ENCODE data around the gene LMBR1L. TPM values are rescaled to one million over a fixed set of nuclear protein-coding genes. Genes with fewer than 3 reads are reported as not detected.

Gene LMBR1L
- total RNA-seq, 1 experiment from 2014 or later = 27.8 TPM

DNA sequence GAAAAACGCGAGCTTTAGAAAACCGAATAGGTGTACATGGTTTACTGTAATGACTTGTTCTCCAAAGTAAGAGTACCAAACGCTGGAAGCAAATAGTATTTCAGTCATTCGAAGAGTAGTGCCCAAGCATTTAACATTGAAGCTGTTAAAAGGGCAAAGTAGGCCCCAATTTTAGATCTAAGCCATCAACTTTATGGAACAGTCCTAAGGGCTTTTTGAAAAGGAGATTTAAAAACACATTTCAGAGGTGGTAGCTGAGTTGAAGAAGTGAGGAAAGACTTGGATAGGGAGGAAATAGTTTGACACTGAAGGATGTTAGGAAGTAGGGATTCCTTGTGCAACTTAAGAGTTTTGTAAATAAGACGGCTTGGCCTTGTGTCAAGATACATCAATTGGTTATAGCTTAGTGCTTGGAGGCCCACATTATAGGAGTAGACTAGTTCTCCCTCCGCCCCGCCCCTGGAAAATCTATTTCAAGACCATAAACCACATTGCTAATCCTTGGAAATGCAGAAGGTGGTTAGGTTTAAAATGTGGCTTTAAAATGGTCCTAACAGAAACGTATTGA, 21.3 kb upstream of the LMBR1L start:
- peak overlapping the region; percentile 96 for H3K27ac Mint-ChIP-seq (ENCODE audit: low read depth, unreplicated experiment)
- ChIA-PET CTCF (interaction anchor here (1.0 to 3.1 kb wide), 6 partner anchors 12 to 100 kb away, joined by 3 to 23 read pairs (median 10); partner anchors contain the start of gene TUBA1A), POLR2A (interaction anchor here (0.5 to 4.9 kb wide), 41 partner anchors 10 to 1035 kb away, joined by 3 to 182 read pairs (median 7); partner anchors contain the start of genes ARF3, CERS5, COX14 and DDX23)
- intact Hi-C loops (cut with micrococcal nuclease) = loop anchor here (2.0 kb wide), 2 partner anchors 57 to 67 kb away; partner anchors contain the start of gene TUBA1A
- no peaks in the 10 kb centered on the region for H3K27me3 Mint-ChIP-seq (ENCODE audit: insufficient read depth, unreplicated experiment)
- DNase-seq (ENCODE audit: unreplicated experiment) = peak; percentile 71
- peak overlapping the region; percentile 94 for H3K4me3 Mint-ChIP-seq (ENCODE audit: unreplicated experiment)
- H3K4me1 Mint-ChIP-seq (ENCODE audit: insufficient read depth, unreplicated experiment) = no peaks in the 10 kb centered on the region
- peaks cover 41% of the 10 kb centered on the region for H3K36me3 Mint-ChIP-seq (ENCODE audit: insufficient read depth, unreplicated experiment)
- TSS peak; percentile 64 for BruUV-seq (replicated peaks)
- no peak for TF ChIP-seq CTCF (IDR thresholded peaks at IDR 0.05; ENCODE audit: unreplicated experiment)
- no peaks in the 10 kb centered on the region for H3K9me3 Mint-ChIP-seq (ENCODE audit: unreplicated experiment)

- TF ChIP-seq CTCF (IDR thresholded peaks at IDR 0.05; ENCODE audit: unreplicated experiment) = no peak
- H3K36me3 Mint-ChIP-seq (ENCODE audit: insufficient read depth, unreplicated experiment) = peaks cover 47% of the 10 kb centered on the region
- intact Hi-C loops (cut with micrococcal nuclease) = loop anchor here (2.0 kb wide), 2 partner anchors 58 to 66 kb away; partner anchors contain the start of gene TUBA1A
- H3K27ac Mint-ChIP-seq (ENCODE audit: low read depth, unreplicated experiment) = peak within 1 kb of the TSS; percentile 96
- H3K4me1 Mint-ChIP-seq (ENCODE audit: insufficient read depth, unreplicated experiment) = no peaks in the 10 kb centered on the region
- BruUV-seq (replicated peaks) = no TSS peak
- no peaks in the 10 kb centered on the region for H3K9me3 Mint-ChIP-seq (ENCODE audit: unreplicated experiment)
- no peaks in the 10 kb centered on the region for H3K27me3 Mint-ChIP-seq (ENCODE audit: insufficient read depth, unreplicated experiment)
- peak; percentile 81 for DNase-seq (ENCODE audit: unreplicated experiment)
- peak within 1 kb of the TSS; percentile 94 for H3K4me3 Mint-ChIP-seq (ENCODE audit: unreplicated experiment)
- ChIA-PET CTCF (interaction anchor here (0.6 to 3.1 kb wide), 17 partner anchors 13 to 1343 kb away, joined by 3 to 23 read pairs (median 4); partner anchors contain the start of genes RHEBL1 and TUBA1A), POLR2A (interaction anchor here (0.5 to 4.9 kb wide), 65 partner anchors 10 to 1036 kb away, joined by 3 to 182 read pairs (median 6); partner anchors contain the start of genes ARF3, CERS5, COX14 and DDX23)
Observed at GRCh38 chr12:49131051-49131893, 20.6 kb upstream of the LMBR1L start, which contains the start of gene TUBA1B. TUBA1B (minus strand) TSS chr12:49131395; CDS start chr12:49131300, 95 bp downstream.

GRCh38 chr12:49130151-49131050, 19.8 kb upstream of the LMBR1L start:
- TSS peak; percentile 49 for BruUV-seq (replicated peaks)
- peak overlapping the region; percentile 94 for H3K4me3 Mint-ChIP-seq (ENCODE audit: unreplicated experiment)
- peak; percentile 91 for DNase-seq (ENCODE audit: unreplicated experiment)
- peak; percentile 91 for TF ChIP-seq CTCF (IDR thresholded peaks at IDR 0.05; ENCODE audit: unreplicated experiment)
- intact Hi-C loops (cut with micrococcal nuclease) = loop anchor here (1.0 to 2.0 kb wide), 3 partner anchors 58 to 105 kb away; partner anchors contain the start of gene TUBA1A
- no peaks in the 10 kb centered on the region for H3K4me1 Mint-ChIP-seq (ENCODE audit: insufficient read depth, unreplicated experiment)
- H3K27me3 Mint-ChIP-seq (ENCODE audit: insufficient read depth, unreplicated experiment) = no peaks in the 10 kb centered on the region
- POLR2A ChIA-PET = interaction anchor here (0.5 to 4.9 kb wide), 57 partner anchors 9 to 1426 kb away, joined by 3 to 182 read pairs (median 6); partner anchors contain the start of genes ARF3, CERS5, DDX23 and DHH
- H3K9me3 Mint-ChIP-seq (ENCODE audit: unreplicated experiment) = no peaks in the 10 kb centered on the region
- H3K27ac Mint-ChIP-seq (ENCODE audit: low read depth, unreplicated experiment) = peak overlapping the region; percentile 96
- peaks cover 47% of the 10 kb centered on the region for H3K36me3 Mint-ChIP-seq (ENCODE audit: insufficient read depth, unreplicated experiment)
- CTCF ChIA-PET = interaction anchor here (0.5 to 3.1 kb wide), 26 partner anchors 8 to 1344 kb away, joined by 3 to 23 read pairs (median 4); partner anchors contain the start of gene RHEBL1
